Body of pancreas (tissue), 4 donors: ENCODE data around the gene LDLRAD4. TPM values are rescaled to one million over a fixed set of nuclear protein-coding genes. Genes with fewer than 3 reads are reported as not detected.

Source experiments
- ATAC-seq: fragments of 150-250 bp; one replicate; pipeline ENCODE4 v1.9.1; 2016
- DNase-seq, 4 donors: peaks; one replicate each; pipeline ENCODE4 v3.0.0-alpha.2; 2019
- H3K27ac ChIP-seq, 4 donors: fragments of 200-600 bp; sonication (generic); 1 replicate in 3 of 4; 2 replicates in 1 of 4; pipeline versions ENCODE4 v1.5.1 to v1.6.1; 2016 to 2019; ENCODE audit warnings: mild to moderate bottlenecking in 1 of 4, mixed read lengths in 1 of 4, moderate library complexity in 1 of 4
- H3K27me3 ChIP-seq, 2 donors: fragments of 200-600 bp; sonication (generic); one replicate each; pipeline ENCODE4 v1.6.0; 2016; ENCODE audit warnings: mild to moderate bottlenecking in 1 of 2
- H3K36me3 ChIP-seq, 2 donors: fragments of 200-600 bp; sonication (generic); replicated peaks in 1 of 2; 2 replicates each; pipeline ENCODE4 v1.5.1; 2016; ENCODE audit warnings: low read depth in 2 of 2; ENCODE audit not compliant: insufficient read depth in 1 of 2
- H3K4me1 ChIP-seq: fragments of 200-600 bp; sonication (generic); one replicate; pipeline ENCODE4 v1.6.0; 2016
- H3K4me3 ChIP-seq, 2 donors: fragments of 200-600 bp; sonication (generic); 1 replicate in 1 of 2; 2 replicates in 1 of 2; pipeline ENCODE4 v1.5.1; 2016 to 2019
- H3K9me3 ChIP-seq, 3 donors: fragments of 200-600 bp; sonication (generic); 1 replicate in 2 of 3; 2 replicates in 1 of 3; pipeline ENCODE4 v1.5.1; 2016
- POLR2A ChIP-seq, 3 donors: fragments of 450-650 bp; IDR thresholded peaks; one replicate each; pipeline ENCODE4 v1.6.1; 2016; ENCODE audit warnings: antibody characterized with exemption in 3 of 3, mild to moderate bottlenecking in 2 of 3
- WGBS, 2 donors: methylation state at CpG; one replicate each; pipeline ENCODE4 v1.1.5; 2017; 5-methylcytosine and 5-hydroxymethylcytosine counted together
- intact Hi-C: fragments of 100-400 bp; cut with DNase I; formaldehyde crosslinking; loops from one replicate; pipeline ENCODE4 v1.15.1; 2023
- total RNA-seq, 2 donors: library from RNA; depleted of rRNA; stranded (reverse); fragments of >200 nt; gene quantifications; one replicate each; pipeline ENCODE4 v1.1.0, GENCODE V29; 2016
- TF ChIP-seq, protein P1 (sequence below), 7 experiments: fragments of 450-650 bp in 4 of 7; fragments of 200-600 bp in 3 of 7; sonication (generic) in 3 of 7; IDR thresholded peaks; one replicate each; pipeline ENCODE4 v1.5.1; 2016 to 2019; ENCODE audit warnings: antibody characterized with exemption in 7 of 7

Gene LDLRAD4
- total RNA-seq, 2 donors from 2014 or later = 8.6 to 35.9 TPM

DNA sequence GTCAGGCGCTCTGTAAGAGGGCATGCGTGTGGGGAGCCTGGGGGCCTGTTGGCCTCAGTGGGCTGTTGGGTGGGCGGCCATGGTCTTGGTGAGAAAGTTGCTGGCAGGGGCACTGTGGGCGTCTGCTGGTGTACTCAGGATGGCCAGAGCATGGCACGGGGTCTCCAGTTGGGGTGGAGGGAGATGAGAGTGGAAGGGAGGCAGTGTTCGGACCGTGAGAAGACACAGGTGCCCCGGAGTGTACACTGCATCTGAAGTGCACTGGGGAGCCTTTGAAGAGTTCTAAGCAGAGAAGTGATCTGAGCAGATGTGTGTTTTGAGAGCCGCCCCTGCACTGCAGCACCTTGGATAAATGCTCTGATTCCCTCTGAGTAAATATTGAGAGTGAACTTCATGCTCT lies 150.8 kb downstream of the LDLRAD4 start:
- WGBS, 2 donors = 63 to 74% methylated on average over 9 of the region's 9 CpGs
- intact Hi-C loops = no loop called here
- no peaks in the 10 kb centered on the region for H3K36me3 ChIP-seq
- H3K27me3 ChIP-seq = no peaks in the 10 kb centered on the region
- TF ChIP-seq, protein P1, sequence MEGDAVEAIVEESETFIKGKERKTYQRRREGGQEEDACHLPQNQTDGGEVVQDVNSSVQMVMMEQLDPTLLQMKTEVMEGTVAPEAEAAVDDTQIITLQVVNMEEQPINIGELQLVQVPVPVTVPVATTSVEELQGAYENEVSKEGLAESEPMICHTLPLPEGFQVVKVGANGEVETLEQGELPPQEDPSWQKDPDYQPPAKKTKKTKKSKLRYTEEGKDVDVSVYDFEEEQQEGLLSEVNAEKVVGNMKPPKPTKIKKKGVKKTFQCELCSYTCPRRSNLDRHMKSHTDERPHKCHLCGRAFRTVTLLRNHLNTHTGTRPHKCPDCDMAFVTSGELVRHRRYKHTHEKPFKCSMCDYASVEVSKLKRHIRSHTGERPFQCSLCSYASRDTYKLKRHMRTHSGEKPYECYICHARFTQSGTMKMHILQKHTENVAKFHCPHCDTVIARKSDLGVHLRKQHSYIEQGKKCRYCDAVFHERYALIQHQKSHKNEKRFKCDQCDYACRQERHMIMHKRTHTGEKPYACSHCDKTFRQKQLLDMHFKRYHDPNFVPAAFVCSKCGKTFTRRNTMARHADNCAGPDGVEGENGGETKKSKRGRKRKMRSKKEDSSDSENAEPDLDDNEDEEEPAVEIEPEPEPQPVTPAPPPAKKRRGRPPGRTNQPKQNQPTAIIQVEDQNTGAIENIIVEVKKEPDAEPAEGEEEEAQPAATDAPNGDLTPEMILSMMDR (IDR thresholded peaks at IDR 0.05) = no peak
- TF ChIP-seq POLR2A (IDR thresholded peaks at IDR 0.05) = no peak
- H3K27ac ChIP-seq = peak overlapping the region in 1 of 4 donors; percentile 33
- DNase-seq (no peak), ATAC-seq (no peak)
- no peaks in the 10 kb centered on the region for H3K9me3 ChIP-seq
- no peak overlapping the region for H3K4me3 ChIP-seq
- H3K4me1 ChIP-seq = no peaks in the 10 kb centered on the region

DNA sequence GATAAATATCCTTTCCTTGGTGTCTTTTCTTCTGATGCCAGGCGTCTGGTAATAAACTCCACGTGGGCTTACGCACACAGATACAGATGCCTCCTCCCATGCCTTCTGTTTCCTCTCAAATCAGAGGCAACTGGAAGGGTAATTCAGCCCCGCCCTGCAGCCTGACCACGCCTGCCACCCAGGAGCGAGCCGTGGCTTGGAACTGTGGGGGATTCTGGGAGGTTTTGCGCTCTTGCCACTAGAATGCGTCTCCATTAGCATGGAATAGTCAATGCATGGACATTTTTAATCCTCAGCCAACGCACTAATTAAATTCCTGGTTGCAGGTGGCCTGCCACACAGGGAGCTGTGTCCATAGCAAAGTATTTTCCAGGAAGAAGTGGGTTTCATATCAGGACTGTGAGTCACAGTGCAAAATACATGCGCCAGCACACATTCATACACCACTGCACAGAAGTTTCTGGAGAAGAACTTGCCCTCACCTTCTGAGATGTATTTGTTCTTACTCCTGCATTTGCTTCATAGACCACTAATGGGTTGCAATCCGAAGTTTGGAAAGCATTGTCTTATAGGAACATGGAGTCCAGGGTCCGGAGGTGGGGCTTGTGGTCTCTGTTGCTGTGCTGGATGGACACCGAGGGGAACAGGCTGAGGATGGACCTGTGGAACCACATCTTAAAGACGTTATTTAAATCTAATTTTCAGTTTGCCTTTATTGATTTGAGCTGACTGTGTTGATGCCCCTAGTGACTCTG lies 151.4 kb downstream of the LDLRAD4 start:
- intact Hi-C loops = no loop called here

DNA sequence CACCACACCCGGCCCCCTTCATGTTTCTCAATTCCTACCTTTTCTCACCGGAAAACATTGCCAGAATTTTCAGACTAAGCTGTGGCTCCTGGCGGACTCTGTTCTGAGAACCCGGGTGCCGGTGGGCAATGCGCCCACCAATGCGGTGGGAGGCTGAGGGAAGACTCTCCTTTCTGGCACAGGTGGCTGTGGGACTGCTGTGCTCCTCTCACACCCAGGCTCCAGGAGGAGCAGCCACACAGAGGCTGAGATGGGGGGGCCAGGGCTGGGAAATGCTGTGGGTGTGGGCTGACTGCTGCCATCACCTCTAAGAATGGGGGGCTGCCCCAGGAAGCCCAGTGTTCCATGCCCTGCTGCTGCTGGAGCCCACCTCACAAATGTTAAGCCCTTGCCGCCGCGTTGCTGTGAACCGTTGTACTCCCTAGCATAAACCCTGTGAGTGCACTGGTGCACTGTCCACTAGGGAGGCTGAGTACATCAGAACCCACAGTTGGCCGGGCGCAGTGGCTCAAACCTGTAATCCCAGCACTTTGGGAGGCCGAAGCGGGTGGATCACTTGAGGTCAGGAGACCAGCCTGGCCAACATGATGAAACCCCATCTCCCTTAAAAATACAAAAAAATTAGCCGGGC lies 152.6 kb downstream of the LDLRAD4 start:
- 92 to 96% methylated on average over 12 to 16 of the region's 16 CpGs for WGBS, 2 donors
- Histone ChIP-seq H3K27me3 (no peaks in the 10 kb centered on the region), H3K4me3 (no peak overlapping the region), H3K4me1 (no peaks in the 10 kb centered on the region), H3K9me3 (no peaks in the 10 kb centered on the region), H3K36me3 (no peaks in the 10 kb centered on the region), H3K27ac (no peak overlapping the region)
- ATAC-seq = no peak
- no peak for DNase-seq
- TF ChIP-seq, protein P1 (IDR thresholded peaks at IDR 0.05) = no peak
- no peak for TF ChIP-seq POLR2A (IDR thresholded peaks at IDR 0.05)
- intact Hi-C loops = no loop called here

More for the DNA sequence above, 151.4 kb downstream of the LDLRAD4 start:
- ATAC-seq (peak; percentile 70), DNase-seq (no peak)
- H3K27ac ChIP-seq = peak overlapping the region in 1 of 4 donors; percentile 33
- WGBS, 2 donors = 65% methylated on average over 15 of the region's 15 CpGs
- TF ChIP-seq POLR2A (IDR thresholded peaks at IDR 0.05) = no peak
- TF ChIP-seq, protein P1 (IDR thresholded peaks at IDR 0.05) = no peak
- H3K36me3 ChIP-seq = no peaks in the 10 kb centered on the region
- H3K4me3 ChIP-seq = no peak overlapping the region
- H3K27me3 ChIP-seq = no peaks in the 10 kb centered on the region
- no peaks in the 10 kb centered on the region for H3K4me1 ChIP-seq
- H3K9me3 ChIP-seq = no peaks in the 10 kb centered on the region

DNA sequence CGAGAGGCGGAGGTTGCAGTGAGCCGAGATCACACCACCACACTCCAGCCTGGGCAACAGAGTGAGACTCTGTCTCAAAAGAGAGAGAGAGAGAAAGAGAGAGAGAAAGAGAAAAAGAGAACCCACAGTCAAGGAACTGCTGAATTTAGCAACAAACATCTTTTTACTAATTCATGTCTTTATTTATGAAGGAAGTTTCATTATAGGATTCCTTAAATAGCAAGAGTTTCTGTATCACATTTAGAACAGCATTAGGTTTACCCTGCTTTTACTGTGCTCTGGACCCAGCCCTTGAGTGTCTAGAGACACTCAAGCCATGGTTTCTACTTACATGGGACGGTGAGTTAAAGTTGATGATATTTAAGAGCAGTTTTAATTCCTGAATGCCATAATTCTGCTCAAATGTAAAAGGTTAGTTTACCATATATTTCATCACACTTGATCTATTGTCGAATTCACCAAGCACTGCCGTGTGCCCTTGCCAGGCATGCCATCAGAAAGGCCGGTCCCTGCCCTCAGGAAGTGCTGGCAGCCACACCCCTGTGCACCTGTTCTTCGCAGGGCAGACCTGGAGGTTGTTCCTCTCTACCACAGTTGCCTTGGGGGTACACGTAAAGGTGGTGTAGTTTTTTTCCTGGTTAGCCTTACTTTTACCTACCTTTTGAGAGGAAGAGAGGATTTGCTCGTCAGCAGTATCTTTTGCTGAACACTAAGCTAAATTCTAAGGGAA lies 153.3 kb downstream of the LDLRAD4 start:
- ATAC-seq (no peak), DNase-seq (no peak)
- Histone ChIP-seq H3K4me1 (no peaks in the 10 kb centered on the region), H3K27me3 (no peaks in the 10 kb centered on the region), H3K4me3 (no peak overlapping the region), H3K36me3 (no peaks in the 10 kb centered on the region), H3K9me3 (no peaks in the 10 kb centered on the region), H3K27ac (no peak overlapping the region)
- intact Hi-C loops = no loop called here
- TF ChIP-seq, protein P1 (IDR thresholded peaks at IDR 0.05) = no peak
- TF ChIP-seq POLR2A (IDR thresholded peaks at IDR 0.05) = no peak
- 80 to 83% methylated on average over 10 of the region's 10 CpGs for WGBS, 2 donors
